Upper lobe of right lung (tissue), 1 donor: ENCODE measurements around the gene WDR31. TPM values are rescaled to one million over a fixed set of nuclear protein-coding genes. Genes with fewer than 3 reads are reported as not detected.
A peak's percentile ranks its signal among the peaks of the same experiment; 100 is the strongest.

Experiments
- ATAC-seq: fragments of 200-7000 bp; cut with Tn5 transposase; one replicate; pipeline ENCODE4 v1.9.1; 2020; ENCODE audit warnings: mild to moderate bottlenecking, moderate library complexity
- DNase-seq: peaks from one replicate; pipeline ENCODE4 v3.0.0-alpha.2; 2020
- H3K27ac ChIP-seq: fragments of 200-600 bp; one replicate; pipeline ENCODE4 v1.8.0; 2022
- H3K27me3 ChIP-seq: fragments of 200-600 bp; one replicate; pipeline ENCODE4 v1.8.0; 2022; ENCODE audit warnings: mild to moderate bottlenecking
- H3K36me3 ChIP-seq: fragments of 200-600 bp; one replicate; pipeline ENCODE4 v1.8.0; 2022
- H3K4me1 ChIP-seq: fragments of 200-600 bp; one replicate; pipeline ENCODE4 v1.8.0; 2022
- H3K4me3 ChIP-seq: fragments of 200-600 bp; one replicate; pipeline ENCODE4 v1.8.0; 2022; ENCODE audit warnings: mild to moderate bottlenecking
- H3K9me3 ChIP-seq: fragments of 200-600 bp; one replicate; pipeline ENCODE4 v1.8.0; 2022
- CTCF ChIP-seq: fragments of 200-600 bp; IDR thresholded peaks from one replicate; pipeline ENCODE4 v1.8.0; 2022; ENCODE audit warnings: antibody characterized with exemption
- intact Hi-C: fragments of 100-400 bp; cut with DNase I; formaldehyde crosslinking; loops from one replicate; pipeline ENCODE4 v1.11.0; 2022
- total RNA-seq: library from RNA; stranded (reverse); fragmentation: NEBNext Ultra II Directional; extraction: Animal tissue kit (Norgen Biotek cat#: 25700); gene quantifications from one replicate; pipeline ENCODE4 v1.2.1, GENCODE V29; 2021
- donor health status: DM: no; HTN: yes; CAD: no; lungs with severe emphysema.

Gene WDR31
- total RNA-seq, 1 donor from 2014 or later, result 2.6 TPM

DNA sequence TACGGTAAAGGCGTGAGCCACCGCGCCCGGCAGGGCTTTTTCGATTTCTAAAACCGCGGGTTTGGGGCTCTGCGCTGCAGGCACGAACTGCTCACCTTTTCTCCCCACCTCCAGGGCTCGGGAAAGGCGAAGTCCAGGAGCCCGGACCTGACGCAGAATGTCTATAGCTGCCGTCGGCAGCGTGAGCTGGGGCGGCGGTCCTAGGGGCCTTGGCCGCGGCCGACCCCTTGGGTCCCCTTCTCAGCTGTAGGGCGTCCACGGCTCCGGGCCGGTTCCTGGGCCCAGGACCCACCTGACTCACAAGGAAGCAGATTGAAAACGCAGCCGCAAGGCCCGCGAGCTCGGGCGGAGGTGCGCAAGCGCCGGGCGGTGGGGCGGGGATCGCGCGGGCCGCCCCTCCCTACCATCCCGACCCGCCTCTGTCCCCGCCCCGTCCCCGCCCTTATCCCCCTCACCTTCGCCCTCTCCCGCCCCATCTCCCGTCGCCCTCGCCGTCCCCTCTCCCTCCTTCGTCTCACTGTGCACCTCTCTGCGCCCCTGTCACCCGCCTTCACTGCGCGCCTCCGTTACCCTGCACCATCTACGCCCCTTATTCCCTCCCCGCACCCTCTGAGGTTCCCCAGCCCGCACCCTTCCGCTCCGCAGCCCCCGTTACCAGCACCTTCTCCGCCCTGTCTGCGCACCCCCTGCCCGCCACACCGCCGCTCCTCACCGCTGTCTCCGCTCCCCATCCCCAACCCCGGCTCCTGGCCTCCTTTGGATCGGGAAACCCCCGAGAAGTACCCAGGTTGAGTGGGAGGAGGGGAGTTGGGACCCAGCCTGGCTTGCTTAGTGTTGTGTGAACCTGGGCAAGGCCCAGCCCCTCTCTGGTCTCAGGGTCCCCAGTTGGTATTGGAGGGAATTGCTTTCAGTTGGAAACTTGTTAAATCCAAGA, 36.8 kb upstream of the WDR31 start, which contains the start of gene HDHD3:
Gene HDHD3, minus strand, starts transcription at position 353 of the 934 bp plus-strand sequence. CDS start 2,632 bp downstream, outside the sequence.
- Histone ChIP-seq H3K9me3 (no peaks in the 10 kb centered on the region), H3K27ac (peak within 1 kb of the TSS; percentile 76), H3K4me1 (no peaks in the 10 kb centered on the region), H3K4me3 (peak within 1 kb of the TSS; percentile 69), H3K36me3 (no peaks in the 10 kb centered on the region), H3K27me3 (no peaks in the 10 kb centered on the region)
- intact Hi-C loops, result no loop called here
- TF ChIP-seq CTCF, result no peak
- peak; percentile 83 for DNase-seq
- peak; percentile 90 for ATAC-seq

- no peaks in the 10 kb centered on the region for H3K27me3 ChIP-seq
- peak overlapping the region; percentile 69 for H3K4me3 ChIP-seq
- no peak for ATAC-seq
- H3K27ac ChIP-seq, result no peak overlapping the region
- H3K9me3 ChIP-seq, result no peaks in the 10 kb centered on the region
- intact Hi-C loops, result no loop called here
- no peaks in the 10 kb centered on the region for H3K4me1 ChIP-seq
- DNase-seq, result peak; percentile 25
- no peak for TF ChIP-seq CTCF
- no peaks in the 10 kb centered on the region for H3K36me3 ChIP-seq
These were observed 35.3 kb upstream of the WDR31 start for GRCh38 chr9:113375057-113376023.

DNA sequence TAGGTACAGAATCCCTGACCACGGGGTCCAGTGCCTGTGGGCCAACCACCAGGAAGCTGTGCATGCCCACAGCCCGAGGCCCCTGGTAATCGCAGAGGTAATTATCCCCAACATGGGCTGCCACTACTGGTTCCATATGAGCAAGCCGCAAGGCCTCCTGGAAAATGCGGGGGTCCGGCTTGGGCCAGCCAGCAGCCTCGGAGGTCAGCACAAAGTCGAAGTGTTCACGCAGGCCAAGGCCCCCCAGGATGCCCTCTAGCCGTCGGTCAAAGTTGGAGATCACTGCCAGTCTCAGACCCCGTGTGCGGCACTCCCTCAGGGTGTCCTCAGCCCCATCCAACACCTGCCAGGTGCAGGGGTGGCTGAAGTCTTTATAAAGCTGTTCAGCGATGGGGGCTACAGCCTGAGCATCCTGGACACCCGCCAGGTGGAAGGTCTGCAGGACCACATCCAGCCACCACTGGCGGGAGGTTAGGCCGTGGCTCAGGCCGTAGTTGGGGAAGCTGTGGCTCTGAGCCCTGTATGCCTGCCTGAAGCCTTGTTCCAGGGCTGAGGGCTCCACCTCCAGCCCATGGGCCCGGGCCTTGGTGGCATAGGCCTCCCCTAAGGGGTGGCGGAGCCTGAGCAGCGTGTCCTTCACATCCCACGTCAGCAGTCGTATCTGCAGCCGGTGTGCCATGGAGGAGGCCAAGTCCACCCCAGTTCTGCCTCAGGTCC, 33.8 kb upstream of the WDR31 start:
- no peaks in the 10 kb centered on the region for H3K4me1 ChIP-seq
- intact Hi-C loops, result no loop called here

DNA sequence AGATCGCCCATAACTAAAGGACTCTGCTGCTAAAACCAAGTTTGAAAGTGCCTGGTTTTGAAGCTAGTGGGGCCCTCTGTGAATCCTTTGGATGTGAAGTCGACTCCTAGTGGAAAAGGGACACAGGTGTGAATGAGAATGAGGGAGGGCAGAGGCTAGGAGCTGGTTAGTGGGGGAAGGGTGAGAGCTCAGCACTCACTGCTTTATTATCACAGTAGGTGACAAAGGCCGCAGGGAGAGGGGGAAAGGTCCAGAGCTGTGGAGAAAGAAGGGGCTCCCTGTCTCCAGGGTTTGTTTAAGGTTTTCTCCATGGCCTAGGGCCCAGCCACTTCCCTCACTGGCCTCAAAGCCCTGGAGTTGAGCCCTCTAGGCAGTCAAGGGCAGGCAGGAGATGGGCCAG, 33.2 kb upstream of the WDR31 start:
- intact Hi-C loops, result no loop called here
- H3K4me1 ChIP-seq, result no peaks in the 10 kb centered on the region
- H3K9me3 ChIP-seq, result no peaks in the 10 kb centered on the region
- no peaks in the 10 kb centered on the region for H3K36me3 ChIP-seq
- H3K4me3 ChIP-seq, result no peak overlapping the region
- no peak for TF ChIP-seq CTCF
- H3K27ac ChIP-seq, result no peak overlapping the region
- DNase-seq (no peak), ATAC-seq (no peak)
- H3K27me3 ChIP-seq, result no peaks in the 10 kb centered on the region

More for the DNA sequence above, 33.8 kb upstream of the WDR31 start:
- H3K36me3 ChIP-seq, result no peaks in the 10 kb centered on the region
- no peak for ATAC-seq
- DNase-seq, result peak; percentile 55
- no peaks in the 10 kb centered on the region for H3K27me3 ChIP-seq
- TF ChIP-seq CTCF, result no peak
- H3K27ac ChIP-seq, result no peak overlapping the region
- no peak overlapping the region for H3K4me3 ChIP-seq
- H3K9me3 ChIP-seq, result no peaks in the 10 kb centered on the region

- ATAC-seq (no peak), DNase-seq (no peak)
- Histone ChIP-seq H3K9me3 (no peaks in the 10 kb centered on the region), H3K27me3 (no peaks in the 10 kb centered on the region), H3K4me1 (no peaks in the 10 kb centered on the region), H3K36me3 (no peaks in the 10 kb centered on the region), H3K4me3 (no peak overlapping the region), H3K27ac (no peak overlapping the region)
- TF ChIP-seq CTCF, result no peak
- intact Hi-C loops, result no loop called here
These were observed 32.0 kb upstream of the WDR31 start for GRCh38 chr9:113372059-113372458.
